Measurements from ENCODE around the gene ATP6V1B1. TPM values are rescaled to one million over a fixed set of nuclear protein-coding genes. Genes with fewer than 3 reads are reported as not detected.

The ATP6V1B1 gene
- total and polyA plus RNA-seq, 8 donors, result 1.4 to 17.0 (median 2.8) TPM

GRCh38 chr2:70922235-70923234, 13.2 kb upstream of the ATP6V1B1 start:
- peak; percentile 29 to 70 (median 44) for ATAC-seq
- 60 to 65% methylated on average over 18 of the region's 18 CpGs for WGBS, 2 donors
- peak in 2 of 6 donors; percentile 43 to 54 for DNase-seq
- Histone ChIP-seq H3K4me3 (no peak overlapping the region), H3K27ac (peak overlapping the region; percentile 24 to 62 (median 42)), H3K27me3 (no peaks in the 10 kb centered on the region), H3K4me1 (no peaks in the 10 kb centered on the region), H3K36me3 (no peaks in the 10 kb centered on the region), H3K9me3 (no peaks in the 10 kb centered on the region)
- intact Hi-C loops (cut with DNase I), result no loop called here
- no peak for FAIRE-seq
- no peak for TF ChIP-seq CTCF (IDR thresholded peaks at IDR 0.05)

GRCh38 chr2:70923378-70924015, 12.2 kb upstream of the ATP6V1B1 start:
- TF ChIP-seq CTCF (IDR thresholded peaks at IDR 0.05), result no peak
- H3K4me3 ChIP-seq, result no peak overlapping the region
- H3K27ac ChIP-seq, result no peak overlapping the region
- no peaks in the 10 kb centered on the region for H3K27me3 ChIP-seq
- FAIRE-seq, result no peak
- WGBS, 2 donors, result 84 to 85% methylated on average over 10 of the region's 10 CpGs
- peak in 2 of 6 donors; percentile 16 to 23 for DNase-seq
- no peaks in the 10 kb centered on the region for H3K9me3 ChIP-seq
- intact Hi-C loops (cut with DNase I), result no loop called here
- H3K4me1 ChIP-seq, result no peaks in the 10 kb centered on the region
- ATAC-seq, result no peak
- H3K36me3 ChIP-seq, result no peaks in the 10 kb centered on the region

GRCh38 chr2:70926042-70926441, 9.7 kb upstream of the ATP6V1B1 start:
- no peaks in the 10 kb centered on the region for H3K9me3 ChIP-seq
- intact Hi-C loops (cut with DNase I), result no loop called here
- TF ChIP-seq CTCF (IDR thresholded peaks at IDR 0.05), result no peak
- no peak overlapping the region for H3K27ac ChIP-seq
- ATAC-seq, result no peak
- no peaks in the 10 kb centered on the region for H3K27me3 ChIP-seq
- peak in 2 of 6 donors; percentile 3 to 30 for DNase-seq
- FAIRE-seq, result no peak
- H3K36me3 ChIP-seq, result no peaks in the 10 kb centered on the region
- no peak overlapping the region for H3K4me3 ChIP-seq
- no peaks in the 10 kb centered on the region for H3K4me1 ChIP-seq
- 90 to 100% methylated on average over 2 of the region's 2 CpGs for WGBS, 2 donors

- DNase-seq (peak in 1 of 6 donors; percentile 18), FAIRE-seq (no peak), ATAC-seq (no peak)
- intact Hi-C loops (cut with DNase I), result no loop called here
- Histone ChIP-seq H3K27ac (no peak overlapping the region), H3K9me3 (no peaks in the 10 kb centered on the region), H3K4me1 (no peaks in the 10 kb centered on the region), H3K36me3 (no peaks in the 10 kb centered on the region), H3K27me3 (no peaks in the 10 kb centered on the region), H3K4me3 (no peak overlapping the region)
- 73 to 88% methylated on average over 3 of the region's 3 CpGs for WGBS, 2 donors
- TF ChIP-seq CTCF (IDR thresholded peaks at IDR 0.05), result no peak
Measured at GRCh38 chr2:70927138-70927537, 8.6 kb upstream of the ATP6V1B1 start.

All from pancreas (tissue), 10 donors.